ENCODE data around the gene LRGUK.
"Not testable (repeated sequence)": the region's sequence is repeated elsewhere in the genome, so short reads cannot be mapped to it uniquely, and the experiment has no call there.

Gene LRGUK

GRCh38 chr7:134246761-134247160 is 119.6 kb downstream of the LRGUK start:
- DNase-seq = no peak

DNA sequence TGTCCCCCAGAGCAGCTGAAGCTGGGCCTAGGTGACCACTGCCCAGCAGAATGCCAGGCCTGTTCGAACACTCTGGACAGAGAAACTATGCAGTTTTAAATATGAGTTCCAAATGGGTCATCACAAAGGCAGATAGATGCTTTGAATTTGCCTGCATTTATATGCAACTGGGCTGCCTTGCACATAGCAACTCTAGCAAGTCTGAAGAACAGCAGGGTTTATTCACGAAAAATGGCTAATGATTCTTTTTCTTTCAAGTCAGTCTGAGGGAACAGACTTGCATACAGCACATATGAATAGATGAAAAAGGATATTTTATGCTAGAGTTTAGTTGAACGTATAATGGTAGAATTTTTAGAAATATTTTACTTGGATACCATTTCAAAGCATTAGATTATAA is 121.1 kb downstream of the LRGUK start:
- DNase-seq = no peak

- no peak for DNase-seq
Observed at GRCh38 chr7:134254311-134254710, 127.2 kb downstream of the LRGUK start.

DNA sequence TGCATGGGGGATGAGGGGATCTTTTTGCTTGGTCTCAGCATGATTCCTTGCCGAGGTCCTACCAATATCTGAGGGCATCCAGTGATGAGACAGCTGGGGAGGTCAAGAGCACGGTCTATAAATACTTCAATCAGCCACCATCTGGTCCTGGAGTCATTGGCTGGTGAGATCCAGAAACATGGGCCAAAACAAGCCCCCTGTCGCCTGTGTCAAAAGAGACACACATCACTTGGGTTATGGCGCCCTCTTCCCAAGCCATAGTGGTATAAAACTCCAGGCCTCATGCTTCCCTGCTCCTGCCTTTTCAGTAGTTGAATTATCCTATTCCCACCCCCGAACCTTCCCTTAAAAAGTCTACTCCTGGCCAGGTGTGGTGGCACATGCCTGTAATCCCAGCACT is 128.7 kb downstream of the LRGUK start:
- DNase-seq = peak; percentile 61

DNA sequence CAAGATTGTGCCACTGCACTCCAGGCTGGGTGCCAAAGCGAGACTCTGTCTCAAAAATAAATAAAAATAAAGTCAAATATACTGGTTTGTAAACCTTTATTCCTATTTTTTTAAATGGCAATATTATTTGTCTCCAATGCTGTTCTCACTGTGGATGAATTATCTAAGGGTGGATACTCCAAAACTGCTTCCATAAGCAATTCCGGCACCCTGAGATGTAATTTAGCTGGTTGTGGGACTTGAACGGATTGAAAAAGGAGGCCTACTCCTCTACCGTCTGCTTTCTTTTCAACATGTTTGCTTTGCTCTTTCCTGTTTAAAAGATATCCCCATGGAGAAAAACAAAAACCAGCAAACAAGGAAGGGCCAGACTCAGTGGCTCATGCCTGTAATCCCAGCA is 135.2 kb downstream of the LRGUK start:
- DNase-seq = no peak

DNA sequence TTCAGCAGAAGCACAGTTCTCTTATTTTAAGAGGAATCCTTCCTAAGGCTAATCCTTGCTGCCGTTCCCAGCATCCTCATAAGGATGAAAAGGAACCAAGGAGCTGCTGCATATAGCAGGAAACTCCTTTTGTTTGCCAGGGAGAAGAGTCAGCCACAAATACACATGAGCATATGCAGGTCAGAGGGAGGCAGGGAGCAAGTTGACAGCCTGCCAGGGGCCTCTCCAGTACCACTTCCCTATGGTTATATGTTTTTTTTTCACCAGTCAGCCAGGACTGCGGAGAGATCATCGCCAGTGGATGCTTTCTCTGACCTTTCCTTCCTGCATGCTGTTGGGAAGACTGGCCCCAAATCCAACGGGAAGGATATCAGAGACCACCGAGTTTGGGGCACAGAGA is 149.8 kb downstream of the LRGUK start:
- peak; percentile 4 for DNase-seq

DNA sequence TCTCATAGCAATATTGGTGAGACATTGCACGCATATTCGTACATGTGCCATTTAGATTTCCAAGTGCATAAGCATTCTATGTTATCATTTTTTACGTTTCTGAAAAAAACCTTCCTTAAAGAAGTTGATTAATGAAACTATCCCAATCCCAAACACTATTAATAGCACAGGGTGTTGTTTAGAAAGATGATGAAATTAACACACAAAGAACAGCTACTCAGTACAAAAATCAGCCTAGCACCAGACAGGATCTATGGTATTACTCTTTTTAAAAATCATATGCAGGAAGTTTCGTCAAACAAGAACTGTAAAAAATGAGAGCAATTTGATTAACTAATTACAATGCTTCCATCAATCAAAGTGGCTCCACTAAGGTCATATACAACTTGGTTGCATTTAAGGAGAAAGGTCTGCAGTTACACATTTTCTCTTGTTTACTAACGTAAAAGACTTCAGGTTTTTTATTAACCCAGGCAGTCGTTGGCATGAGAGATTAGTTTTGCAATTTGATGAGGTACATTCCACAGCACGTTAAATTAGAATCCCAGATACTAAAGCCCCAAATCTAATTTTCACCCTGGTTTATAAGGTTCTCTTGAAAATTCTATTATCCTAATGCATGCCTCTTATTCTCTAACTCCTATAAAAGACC is 151.5 kb downstream of the LRGUK start:
- DNase-seq = no peak

GRCh38 chr7:134279336-134279735 is 152.2 kb downstream of the LRGUK start:
- DNase-seq = no peak

GRCh38 chr7:134279898-134280297 is 152.8 kb downstream of the LRGUK start:
- no peak for DNase-seq

DNA sequence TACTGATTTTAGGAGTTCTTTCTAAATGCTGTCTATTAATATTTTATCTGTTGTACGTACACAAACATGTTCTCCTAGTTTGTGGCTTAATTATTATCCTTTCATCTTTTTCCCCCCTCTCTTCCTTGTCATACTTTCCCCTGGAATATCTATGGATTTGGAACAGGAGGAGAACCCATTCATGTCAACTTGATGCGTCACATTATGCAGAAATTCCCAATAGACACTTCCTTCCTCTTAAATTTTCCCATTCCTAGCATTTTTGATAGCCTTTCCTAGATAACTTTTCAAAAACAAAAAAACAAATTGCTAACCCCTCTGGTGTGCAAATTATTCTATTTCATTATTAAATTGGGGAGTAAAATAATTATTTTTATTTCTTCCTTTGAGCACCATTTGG is 153.4 kb downstream of the LRGUK start:
- no peak for DNase-seq

GRCh38 chr7:134284011-134284410 is 156.9 kb downstream of the LRGUK start:
- DNase-seq = no peak

- DNase-seq = no peak
Observed at GRCh38 chr7:134284952-134285351, 157.8 kb downstream of the LRGUK start.

DNA sequence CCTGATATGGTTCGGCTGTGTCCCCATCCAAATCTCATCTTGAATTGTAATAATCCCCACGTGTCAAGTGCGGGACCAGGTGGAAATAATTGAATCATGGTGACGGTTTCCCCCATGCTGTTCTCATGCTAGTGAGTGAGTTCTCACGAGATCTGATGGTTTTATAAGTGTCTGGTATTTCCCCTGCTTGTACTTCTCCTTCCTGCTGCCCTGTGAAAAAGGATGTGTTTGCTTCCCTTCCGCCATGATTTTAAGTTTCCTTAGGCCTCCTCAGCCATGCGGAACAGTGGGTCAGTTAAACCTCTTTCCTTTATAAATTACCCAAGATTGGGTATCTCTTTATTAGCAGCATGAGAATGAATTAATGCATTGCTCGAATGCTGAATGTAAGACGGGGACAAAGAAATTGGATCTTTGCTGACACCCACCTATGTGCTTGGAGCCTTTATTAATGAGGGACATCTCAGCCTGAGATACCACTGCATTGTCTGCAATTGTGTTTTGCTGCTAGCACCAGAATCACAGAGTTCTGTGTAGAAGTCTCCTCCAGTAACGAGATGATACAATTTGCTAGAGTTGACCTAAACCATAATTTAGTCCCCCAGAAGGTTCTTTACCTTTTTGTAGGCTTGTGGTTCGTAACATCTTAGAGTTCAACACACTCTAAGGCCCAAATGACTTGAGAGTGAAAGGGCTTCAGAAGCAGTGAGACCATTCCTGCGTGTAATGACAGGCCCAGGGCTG is 160.9 kb downstream of the LRGUK start:
- DNase-seq = no peak

- DNase-seq = no peak
Observed at GRCh38 chr7:134289423-134289822, 162.3 kb downstream of the LRGUK start.

DNA sequence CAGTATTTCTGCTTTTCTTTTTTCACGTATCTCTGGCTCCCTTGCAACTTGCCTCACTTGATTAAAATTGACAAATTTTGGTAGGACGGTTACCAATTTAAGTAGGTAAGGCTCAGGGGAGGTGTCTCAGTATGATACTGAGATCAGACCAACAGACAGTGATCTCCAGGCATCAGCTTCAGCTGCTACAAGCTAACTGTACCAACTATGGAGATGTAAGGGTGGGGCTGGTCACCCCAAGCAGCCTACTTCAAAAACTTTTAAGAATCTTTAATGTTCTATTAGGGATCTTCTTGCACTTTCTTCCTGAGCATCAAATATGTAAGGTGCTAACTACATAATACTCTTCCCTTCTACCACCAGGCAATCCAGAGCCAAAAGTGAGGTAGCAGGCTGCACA is 162.7 kb downstream of the LRGUK start:
- no peak for DNase-seq

- no peak for DNase-seq
Observed at GRCh38 chr7:134290286-134290685, 163.1 kb downstream of the LRGUK start.

DNA sequence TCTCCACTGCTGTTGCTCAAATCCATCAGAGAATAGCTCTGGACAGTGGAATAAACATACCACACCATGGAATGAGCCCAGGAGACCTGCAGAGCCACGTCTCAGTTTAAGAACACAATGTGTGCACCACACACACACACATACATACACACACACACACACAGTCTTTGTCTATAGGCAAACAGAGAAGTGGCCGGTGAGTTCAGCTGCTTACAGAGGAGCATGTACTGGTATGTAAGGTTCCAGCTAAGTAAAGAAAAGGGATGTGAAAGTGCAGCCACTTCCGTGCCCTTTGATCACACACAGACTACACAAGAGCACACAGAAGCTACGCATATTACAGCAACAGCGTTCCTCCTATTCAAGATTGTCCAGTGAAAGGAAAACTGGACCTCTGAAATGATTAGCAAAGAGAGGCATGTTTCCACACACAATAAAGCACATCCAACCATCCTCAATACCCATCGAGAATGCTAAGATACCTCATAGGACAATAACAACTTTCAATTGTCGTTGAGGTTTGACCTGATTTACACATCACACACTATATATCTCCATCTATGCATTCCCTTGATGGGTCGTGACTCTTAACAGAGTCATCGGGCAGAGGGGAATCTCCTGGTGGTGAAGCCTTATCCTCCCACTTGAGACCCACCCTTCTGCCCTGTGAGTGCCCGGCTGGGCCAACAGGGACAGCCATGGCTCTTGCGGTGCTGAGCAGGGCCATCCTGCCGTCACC is 166.0 kb downstream of the LRGUK start:
- DNase-seq = no peak

GRCh38 chr7:134295982-134296381 is 168.8 kb downstream of the LRGUK start:
- DNase-seq = not testable (repeated sequence)

GRCh38 chr7:134297489-134297888 is 170.3 kb downstream of the LRGUK start:
- no peak for DNase-seq

- DNase-seq = peak; percentile 13
Observed at GRCh38 chr7:134298902-134299683, 172.0 kb downstream of the LRGUK start.

DNA sequence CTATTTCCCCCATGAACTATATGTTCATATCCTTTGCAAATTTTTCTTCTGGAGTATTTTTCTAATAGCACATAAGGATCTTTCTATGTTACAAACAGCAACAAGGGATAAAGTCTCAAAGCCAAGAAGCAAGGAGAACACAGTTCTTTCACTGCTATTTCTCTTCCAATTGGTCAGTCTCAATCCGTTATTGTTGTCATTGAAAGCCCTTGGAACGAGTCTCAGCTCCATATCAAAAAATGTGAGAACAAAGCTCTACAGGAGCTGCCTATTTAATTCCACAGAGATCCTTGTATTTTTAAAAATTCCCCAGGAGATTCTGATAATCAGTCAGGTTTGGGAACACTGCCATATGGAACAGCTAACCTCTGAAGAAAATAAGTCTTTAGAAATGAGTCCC is 173.8 kb downstream of the LRGUK start:
- DNase-seq = no peak

DNA sequence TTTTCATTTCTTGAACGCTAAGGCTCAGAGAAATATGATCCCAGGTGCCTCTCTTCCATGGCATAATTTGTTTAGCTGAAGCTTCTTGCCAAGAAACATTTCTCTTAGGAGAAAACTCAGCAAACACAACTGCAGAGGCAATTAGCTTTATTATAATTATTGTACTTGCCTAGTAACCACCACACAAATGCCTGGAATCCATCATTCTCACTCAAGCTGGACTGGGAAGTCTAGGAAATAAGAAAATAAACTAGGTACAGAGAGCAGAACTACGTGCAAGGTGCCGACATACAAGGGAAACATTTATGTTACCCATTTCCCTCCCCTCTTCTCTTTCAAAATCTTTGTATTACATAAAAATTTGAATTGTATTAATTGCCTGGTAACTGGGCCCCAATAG is 174.5 kb downstream of the LRGUK start:
- DNase-seq = peak; percentile 57

GRCh38 chr7:134302120-134302519 is 175.0 kb downstream of the LRGUK start:
- DNase-seq = no peak

Data from NCI-H2171 treated with DMSO at 0.1 percent for 48 hours (cell line).